GM23338 (cell line): Measurements from ENCODE around the gene WDSUB1.

Source experiments
- EZH2 ChIP-seq: fragments of 200-600 bp; sonication (generic); IDR thresholded peaks from one replicate; pipeline ENCODE4 v1.8.0; 2017; ENCODE audit warnings: antibody characterized with exemption, mild to moderate bottlenecking, low read depth; ENCODE audit not compliant: unreplicated experiment
- EZH2phosphoT487 ChIP-seq: fragments of 200-600 bp; sonication (generic); IDR thresholded peaks from one replicate; pipeline ENCODE4 v1.8.1; 2018; ENCODE audit warnings: antibody characterized with exemption; ENCODE audit not compliant: unreplicated experiment
- JUNB ChIP-seq: IDR thresholded peaks from one replicate; pipeline ENCODE4 v1.6.1; 2016; ENCODE audit warnings: antibody characterized with exemption; ENCODE audit not compliant: unreplicated experiment
- POLR2AphosphoS5 ChIP-seq: IDR thresholded peaks from 2 replicates; pipeline ENCODE4 v1.6.1; 2016; ENCODE audit warnings: antibody characterized with exemption, low read depth
- ZNF331 ChIP-seq: fragments of 250-450 bp; sonication (Bioruptor Pico); IDR thresholded peaks from 2 replicates; pipeline ENCODE4 v1.5.0; 2020; ENCODE audit warnings: low read depth, mild to moderate bottlenecking, moderate library complexity
- TF ChIP-seq, protein P1 (sequence below), 2 experiments: fragments of 200-600 bp in 1 of 2; sonication (generic) in 1 of 2; conservative IDR thresholded peaks; 2 replicates each; pipeline versions ENCODE4 v1.5.1 to v1.6.1; 2016 to 2017; ENCODE audit warnings: antibody characterized with exemption in 2 of 2, low read depth in 2 of 2, mild to moderate bottlenecking in 2 of 2, moderate library complexity in 1 of 2

DNA sequence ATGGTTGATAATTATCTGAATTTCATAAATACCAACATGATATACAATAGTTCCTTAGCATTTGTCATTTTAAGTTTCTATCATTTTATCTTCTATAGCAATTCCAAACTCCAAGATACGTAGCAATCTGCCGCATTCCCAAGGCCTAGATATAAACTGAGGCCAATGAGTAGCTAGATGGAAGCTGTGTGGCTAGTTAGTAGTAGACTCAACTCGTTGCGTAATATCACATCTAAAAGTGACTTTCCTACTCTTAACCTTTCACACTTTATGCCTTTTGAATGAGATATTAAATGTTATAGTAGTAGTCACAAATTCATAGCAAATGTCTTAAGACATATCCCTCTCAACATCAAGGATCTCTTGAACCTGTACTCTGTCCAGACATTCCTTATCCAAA, 33.6 kb downstream of the WDSUB1 start:
- TF ChIP-seq, protein P1, sequence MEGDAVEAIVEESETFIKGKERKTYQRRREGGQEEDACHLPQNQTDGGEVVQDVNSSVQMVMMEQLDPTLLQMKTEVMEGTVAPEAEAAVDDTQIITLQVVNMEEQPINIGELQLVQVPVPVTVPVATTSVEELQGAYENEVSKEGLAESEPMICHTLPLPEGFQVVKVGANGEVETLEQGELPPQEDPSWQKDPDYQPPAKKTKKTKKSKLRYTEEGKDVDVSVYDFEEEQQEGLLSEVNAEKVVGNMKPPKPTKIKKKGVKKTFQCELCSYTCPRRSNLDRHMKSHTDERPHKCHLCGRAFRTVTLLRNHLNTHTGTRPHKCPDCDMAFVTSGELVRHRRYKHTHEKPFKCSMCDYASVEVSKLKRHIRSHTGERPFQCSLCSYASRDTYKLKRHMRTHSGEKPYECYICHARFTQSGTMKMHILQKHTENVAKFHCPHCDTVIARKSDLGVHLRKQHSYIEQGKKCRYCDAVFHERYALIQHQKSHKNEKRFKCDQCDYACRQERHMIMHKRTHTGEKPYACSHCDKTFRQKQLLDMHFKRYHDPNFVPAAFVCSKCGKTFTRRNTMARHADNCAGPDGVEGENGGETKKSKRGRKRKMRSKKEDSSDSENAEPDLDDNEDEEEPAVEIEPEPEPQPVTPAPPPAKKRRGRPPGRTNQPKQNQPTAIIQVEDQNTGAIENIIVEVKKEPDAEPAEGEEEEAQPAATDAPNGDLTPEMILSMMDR (conservative IDR thresholded peaks at IDR 0.05; ENCODE audit: low read depth in 2 of 2) = no peak
- TF ChIP-seq EZH2 (no peak), EZH2phosphoT487 (no peak), ZNF331 (CRISPR knock-in tag) (no peak), JUNB (no peak), POLR2AphosphoS5 (no peak)
